ENCODE results near the gene AUTS2.

Gene AUTS2

GRCh38 chr7:70148997-70149396, 550.7 kb downstream of the AUTS2 start:
- Histone ChIP-seq H3K36me3 (ENCODE audit: low read length) (0 out of 2 replicates have a peak, but pooled peaks cover 6% of the 10 kb centered on the region), H3K79me2 (ENCODE audit: insufficient read depth, low read length) (no peaks in the 10 kb centered on the region), H2AFZ (ENCODE audit: low read depth, low read length, severe bottlenecking) (no peak overlapping the region), H3K27me3 (ENCODE audit: low read length) (no peaks in the 10 kb centered on the region), H4K20me1 (ENCODE audit: low read depth, low read length) (no peaks in the 10 kb centered on the region), H3K9ac (ENCODE audit: low read length) (no peak overlapping the region), H3K4me3 (ENCODE audit: insufficient read depth, low read length, poor library complexity, severe bottlenecking) (no peak overlapping the region), H3K4me2 (ENCODE audit: low read depth, low read length, poor library complexity, severe bottlenecking) (no peak overlapping the region), H3F3A (ENCODE audit: insufficient read depth) (no peaks in the 10 kb centered on the region), H3K27ac (ENCODE audit: low read depth, low read length) (no peak overlapping the region), H3K9me3 (ENCODE audit: insufficient read depth, low read length) (no peaks in the 10 kb centered on the region), H3K9me2 (replicated peaks; ENCODE audit: insufficient read depth, low read length) (no peaks in the 10 kb centered on the region)
- TF ChIP-seq EZH2phosphoT487 (conservative IDR thresholded peaks at IDR 0.05; ENCODE audit: low read length) = no peak

GRCh38 chr7:70152313-70152712, 554.0 kb downstream of the AUTS2 start:
- no peaks in the 10 kb centered on the region for H3K27me3 ChIP-seq (ENCODE audit: low read length)
- H3K4me3 ChIP-seq (ENCODE audit: insufficient read depth, low read length, poor library complexity, severe bottlenecking) = no peak overlapping the region
- H3F3A ChIP-seq (ENCODE audit: insufficient read depth) = no peaks in the 10 kb centered on the region
- no peak overlapping the region for H3K4me2 ChIP-seq (ENCODE audit: low read depth, low read length, poor library complexity, severe bottlenecking)
- H3K27ac ChIP-seq (ENCODE audit: low read depth, low read length) = no peak overlapping the region
- 0 out of 2 replicates have a peak, but pooled peaks cover 6% of the 10 kb centered on the region for H3K36me3 ChIP-seq (ENCODE audit: low read length)
- H3K9me3 ChIP-seq (ENCODE audit: insufficient read depth, low read length) = no peaks in the 10 kb centered on the region
- no peaks in the 10 kb centered on the region for H4K20me1 ChIP-seq (ENCODE audit: low read depth, low read length)
- H2AFZ ChIP-seq (ENCODE audit: low read depth, low read length, severe bottlenecking) = no peak overlapping the region
- TF ChIP-seq CTCF (IDR thresholded peaks at IDR 0.05; ENCODE audit: insufficient read depth, low read length, poor library complexity, severe bottlenecking) (no peak), EZH2phosphoT487 (conservative IDR thresholded peaks at IDR 0.05; ENCODE audit: low read length) (no peak)
- H3K9me2 ChIP-seq (replicated peaks; ENCODE audit: insufficient read depth, low read length) = no peaks in the 10 kb centered on the region
- no peaks in the 10 kb centered on the region for H3K79me2 ChIP-seq (ENCODE audit: insufficient read depth, low read length)
- H3K9ac ChIP-seq (ENCODE audit: low read length) = no peak overlapping the region

- Histone ChIP-seq H4K20me1 (ENCODE audit: low read depth, low read length) (no peaks in the 10 kb centered on the region), H3F3A (ENCODE audit: insufficient read depth) (no peaks in the 10 kb centered on the region)
Measured at GRCh38 chr7:70153933-70154332, 555.7 kb downstream of the AUTS2 start.

More at GRCh38 chr7:70153933-70154332, 555.7 kb downstream of the AUTS2 start:
- Histone ChIP-seq H3K9me2 (replicated peaks; ENCODE audit: insufficient read depth, low read length) (no peaks in the 10 kb centered on the region), H3K27ac (ENCODE audit: low read depth, low read length) (no peak overlapping the region), H2AFZ (ENCODE audit: low read depth, low read length, severe bottlenecking) (no peak overlapping the region), H3K9me3 (ENCODE audit: insufficient read depth, low read length) (no peaks in the 10 kb centered on the region), H3K4me3 (ENCODE audit: insufficient read depth, low read length, poor library complexity, severe bottlenecking) (no peak overlapping the region), H3K27me3 (ENCODE audit: low read length) (no peaks in the 10 kb centered on the region), H3K4me2 (ENCODE audit: low read depth, low read length, poor library complexity, severe bottlenecking) (no peak overlapping the region), H3K9ac (ENCODE audit: low read length) (no peak overlapping the region), H3K36me3 (ENCODE audit: low read length) (0 out of 2 replicates have a peak, but pooled peaks cover 4% of the 10 kb centered on the region), H3K79me2 (ENCODE audit: insufficient read depth, low read length) (no peaks in the 10 kb centered on the region)
- TF ChIP-seq CTCF (IDR thresholded peaks at IDR 0.05; ENCODE audit: insufficient read depth, low read length, poor library complexity, severe bottlenecking) = no peak
- no peak for TF ChIP-seq EZH2phosphoT487 (conservative IDR thresholded peaks at IDR 0.05; ENCODE audit: low read length)

All from SU-DHL-6 (cell line).